ENCODE measurements around the gene DHRS2. TPM values are rescaled to one million over a fixed set of nuclear protein-coding genes. Genes with fewer than 3 reads are reported as not detected.

DHRS2 gene
- total RNA-seq, 4 donors from 2014 or later: 0.12 TPM; not detected in 3

DNA sequence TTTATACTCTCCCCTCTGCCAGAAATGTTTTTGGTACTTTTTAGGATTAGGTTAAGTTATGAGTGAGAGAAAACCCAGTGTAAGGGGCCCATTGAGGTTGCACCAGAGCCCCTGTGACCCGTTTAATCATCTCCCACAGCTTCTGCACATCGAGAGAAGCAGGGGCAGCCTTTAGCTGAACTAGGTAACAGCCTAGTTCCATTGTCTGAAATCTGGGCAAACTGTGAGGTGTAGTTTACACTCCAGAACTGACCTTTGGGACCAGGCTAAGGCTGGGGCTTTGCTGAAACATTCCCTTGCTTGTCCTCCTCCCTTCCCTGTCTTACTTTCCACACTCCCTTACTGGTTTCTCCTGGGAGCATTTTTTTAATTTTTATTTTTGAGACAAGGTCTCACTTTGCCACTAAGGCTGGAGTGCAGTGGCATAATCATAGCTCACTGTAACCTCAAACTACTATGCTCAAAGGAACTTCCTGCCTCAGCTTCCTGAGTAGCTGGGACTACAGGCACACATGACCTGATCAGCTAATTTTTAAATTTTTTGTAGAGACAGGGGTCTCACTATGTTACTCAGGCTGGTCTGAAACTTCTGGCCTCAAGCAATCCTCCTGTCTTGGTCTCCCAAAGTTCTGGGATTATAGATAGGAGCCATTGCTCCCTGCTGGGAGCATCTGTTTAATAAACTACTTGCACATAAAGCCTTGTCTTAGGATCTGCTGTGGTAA is 25.9 kb upstream of the DHRS2 start:
- Histone ChIP-seq H3K36me3 (no peaks in the 10 kb centered on the region), H3K4me3 (no peak overlapping the region), H3K27me3 (peaks cover 34% of the 10 kb centered on the region), H3K4me1 (no peaks in the 10 kb centered on the region), H3K27ac (no peak overlapping the region), H3K9me3 (no peaks in the 10 kb centered on the region)
- TF ChIP-seq, protein P1, sequence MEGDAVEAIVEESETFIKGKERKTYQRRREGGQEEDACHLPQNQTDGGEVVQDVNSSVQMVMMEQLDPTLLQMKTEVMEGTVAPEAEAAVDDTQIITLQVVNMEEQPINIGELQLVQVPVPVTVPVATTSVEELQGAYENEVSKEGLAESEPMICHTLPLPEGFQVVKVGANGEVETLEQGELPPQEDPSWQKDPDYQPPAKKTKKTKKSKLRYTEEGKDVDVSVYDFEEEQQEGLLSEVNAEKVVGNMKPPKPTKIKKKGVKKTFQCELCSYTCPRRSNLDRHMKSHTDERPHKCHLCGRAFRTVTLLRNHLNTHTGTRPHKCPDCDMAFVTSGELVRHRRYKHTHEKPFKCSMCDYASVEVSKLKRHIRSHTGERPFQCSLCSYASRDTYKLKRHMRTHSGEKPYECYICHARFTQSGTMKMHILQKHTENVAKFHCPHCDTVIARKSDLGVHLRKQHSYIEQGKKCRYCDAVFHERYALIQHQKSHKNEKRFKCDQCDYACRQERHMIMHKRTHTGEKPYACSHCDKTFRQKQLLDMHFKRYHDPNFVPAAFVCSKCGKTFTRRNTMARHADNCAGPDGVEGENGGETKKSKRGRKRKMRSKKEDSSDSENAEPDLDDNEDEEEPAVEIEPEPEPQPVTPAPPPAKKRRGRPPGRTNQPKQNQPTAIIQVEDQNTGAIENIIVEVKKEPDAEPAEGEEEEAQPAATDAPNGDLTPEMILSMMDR (IDR thresholded peaks at IDR 0.05): no peak
- TF ChIP-seq POLR2A (IDR thresholded peaks at IDR 0.05): no peak
- TF ChIP-seq EP300 (IDR thresholded peaks at IDR 0.05): no peak
- TF ChIP-seq POLR2AphosphoS5 (IDR thresholded peaks at IDR 0.05): no peak
- ATAC-seq: no peak
- WGBS, 2 donors (ENCODE audit: low coverage in 1 of 2): 75% methylated on average over 1 of the region's 2 CpGs; no CpG with 5 or more reads in 1 of the 2 donors

DNA sequence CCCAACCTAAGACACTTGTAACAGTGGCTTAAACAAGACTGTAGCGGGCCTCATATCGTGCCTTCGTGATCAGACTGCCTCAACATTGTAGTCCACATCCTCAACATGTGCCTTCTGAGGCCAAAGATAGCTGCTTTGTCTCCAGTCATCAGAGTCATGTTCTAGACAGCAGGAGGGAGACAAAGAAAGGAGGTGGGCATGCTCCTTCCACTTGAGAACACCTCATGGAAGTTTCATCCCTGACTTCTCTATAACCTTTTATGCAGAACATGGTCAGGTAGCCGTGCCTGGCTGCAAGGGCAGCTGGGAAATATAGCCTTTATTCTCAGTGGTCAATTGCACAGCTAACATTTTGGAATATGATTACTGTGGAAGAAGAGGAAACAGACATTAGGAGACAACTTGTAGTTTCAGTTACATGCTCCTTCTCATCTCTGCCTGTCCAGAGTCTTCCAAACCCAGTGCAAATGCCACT is 25.3 kb upstream of the DHRS2 start:
- H3K36me3 ChIP-seq: no peaks in the 10 kb centered on the region
- 50% methylated on average over 1 to 2 of the region's 4 CpGs for WGBS, 2 donors (ENCODE audit: low coverage in 1 of 2)
- no peaks in the 10 kb centered on the region for H3K4me1 ChIP-seq
- H3K9me3 ChIP-seq: no peaks in the 10 kb centered on the region
- no peak for TF ChIP-seq EP300 (IDR thresholded peaks at IDR 0.05)
- TF ChIP-seq, protein P1 (IDR thresholded peaks at IDR 0.05): no peak
- no peak for TF ChIP-seq POLR2AphosphoS5 (IDR thresholded peaks at IDR 0.05)
- TF ChIP-seq POLR2A (IDR thresholded peaks at IDR 0.05): no peak
- peaks cover 34% of the 10 kb centered on the region for H3K27me3 ChIP-seq
- ATAC-seq: no peak
- no peak overlapping the region for H3K4me3 ChIP-seq
- H3K27ac ChIP-seq: no peak overlapping the region

DNA sequence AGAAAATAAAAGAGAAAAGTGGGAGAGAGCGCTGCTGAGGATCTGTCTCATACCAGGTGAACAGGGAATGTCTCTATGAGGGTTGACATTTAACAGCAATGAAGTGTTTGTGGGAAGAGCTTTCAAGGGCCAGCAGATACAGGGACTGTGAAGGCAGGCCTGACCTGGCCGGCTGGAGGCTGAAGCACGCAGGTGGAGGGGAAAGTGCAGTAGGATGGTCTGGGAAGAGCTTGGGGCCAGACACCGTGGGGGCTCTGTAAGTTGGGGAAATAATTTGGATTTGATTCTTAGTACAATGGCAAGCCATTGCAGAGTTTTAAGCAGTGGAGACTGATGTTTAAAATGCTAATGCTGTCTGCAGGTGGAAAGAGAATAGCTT is 23.8 kb upstream of the DHRS2 start:
- H3K36me3 ChIP-seq: no peaks in the 10 kb centered on the region
- H3K27me3 ChIP-seq: peaks cover 25% of the 10 kb centered on the region
- ATAC-seq: no peak
- no peak overlapping the region for H3K27ac ChIP-seq
- H3K4me1 ChIP-seq: no peaks in the 10 kb centered on the region
- TF ChIP-seq EP300 (IDR thresholded peaks at IDR 0.05) (no peak), POLR2AphosphoS5 (IDR thresholded peaks at IDR 0.05) (no peak), POLR2A (IDR thresholded peaks at IDR 0.05) (no peak)
- TF ChIP-seq, protein P1 (IDR thresholded peaks at IDR 0.05): no peak
- no peaks in the 10 kb centered on the region for H3K9me3 ChIP-seq
- H3K4me3 ChIP-seq: no peak overlapping the region
- WGBS, 2 donors (ENCODE audit: low coverage in 1 of 2): 60 to 71% methylated on average over 4 of the region's 4 CpGs

DNA sequence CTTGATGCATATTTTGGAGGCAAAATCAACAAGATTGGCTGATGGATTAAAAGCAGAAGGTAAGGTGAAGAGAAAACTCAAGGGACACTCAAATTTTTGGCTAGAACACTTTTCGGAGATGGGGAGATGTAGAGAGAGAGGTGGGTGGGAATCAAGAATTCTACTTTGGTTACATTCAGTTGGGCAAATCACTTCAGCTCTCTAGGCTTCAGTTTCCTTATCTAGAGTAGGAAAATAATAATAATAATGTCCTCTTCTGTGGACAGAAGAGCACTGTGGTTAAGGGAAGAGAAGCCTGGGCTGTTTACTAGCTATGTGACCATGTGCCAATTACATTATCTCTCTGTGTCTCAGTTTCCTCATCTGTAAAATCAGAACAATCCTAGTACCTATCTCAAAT is 23.4 kb upstream of the DHRS2 start:
- no peaks in the 10 kb centered on the region for H3K4me1 ChIP-seq
- H3K27me3 ChIP-seq: peaks cover 23% of the 10 kb centered on the region
- no peaks in the 10 kb centered on the region for H3K9me3 ChIP-seq
- no peak overlapping the region for H3K27ac ChIP-seq
- TF ChIP-seq POLR2AphosphoS5 (IDR thresholded peaks at IDR 0.05): no peak
- no peak for TF ChIP-seq POLR2A (IDR thresholded peaks at IDR 0.05)
- TF ChIP-seq, protein P1 (IDR thresholded peaks at IDR 0.05): no peak
- TF ChIP-seq EP300 (IDR thresholded peaks at IDR 0.05): no peak
- no peak for ATAC-seq
- H3K36me3 ChIP-seq: no peaks in the 10 kb centered on the region
- 75 to 89% methylated on average over 1 of the region's 1 CpG for WGBS, 2 donors (ENCODE audit: low coverage in 1 of 2)
- no peak overlapping the region for H3K4me3 ChIP-seq
